Transverse colon (tissue), 4 donors: Measurements from ENCODE around the gene EIF1.

Experiments used
- POLR2AphosphoS5 ChIP-seq, 3 donors: sonication (generic); formaldehyde crosslinking; IDR thresholded peaks; one replicate each; pipeline ENCODE4 v1.6.1; 2016; ENCODE audit warnings: antibody characterized with exemption in 3 of 3
- TF ChIP-seq, protein P1 (sequence below), 5 experiments: fragments of 200-600 bp in 3 of 5; fragments of 450-650 bp in 2 of 5; sonication (generic) in 3 of 5; IDR thresholded peaks; 1 replicate in 2 of 5; 2 replicates in 3 of 5; pipeline ENCODE4 v1.5.1; 2016 to 2017; ENCODE audit warnings: antibody characterized with exemption in 5 of 5, inconsistent platforms in 3 of 5, mild to moderate bottlenecking in 2 of 5, moderate library complexity in 1 of 5

GRCh38 chr17:41734139-41734948, 45.7 kb downstream of the EIF1 start, which contains the start of gene HAP1:
- TF ChIP-seq, protein P1, sequence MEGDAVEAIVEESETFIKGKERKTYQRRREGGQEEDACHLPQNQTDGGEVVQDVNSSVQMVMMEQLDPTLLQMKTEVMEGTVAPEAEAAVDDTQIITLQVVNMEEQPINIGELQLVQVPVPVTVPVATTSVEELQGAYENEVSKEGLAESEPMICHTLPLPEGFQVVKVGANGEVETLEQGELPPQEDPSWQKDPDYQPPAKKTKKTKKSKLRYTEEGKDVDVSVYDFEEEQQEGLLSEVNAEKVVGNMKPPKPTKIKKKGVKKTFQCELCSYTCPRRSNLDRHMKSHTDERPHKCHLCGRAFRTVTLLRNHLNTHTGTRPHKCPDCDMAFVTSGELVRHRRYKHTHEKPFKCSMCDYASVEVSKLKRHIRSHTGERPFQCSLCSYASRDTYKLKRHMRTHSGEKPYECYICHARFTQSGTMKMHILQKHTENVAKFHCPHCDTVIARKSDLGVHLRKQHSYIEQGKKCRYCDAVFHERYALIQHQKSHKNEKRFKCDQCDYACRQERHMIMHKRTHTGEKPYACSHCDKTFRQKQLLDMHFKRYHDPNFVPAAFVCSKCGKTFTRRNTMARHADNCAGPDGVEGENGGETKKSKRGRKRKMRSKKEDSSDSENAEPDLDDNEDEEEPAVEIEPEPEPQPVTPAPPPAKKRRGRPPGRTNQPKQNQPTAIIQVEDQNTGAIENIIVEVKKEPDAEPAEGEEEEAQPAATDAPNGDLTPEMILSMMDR (IDR thresholded peaks at IDR 0.05), result no peak
- peak; percentile 26 to 42 (median 33) for TF ChIP-seq POLR2AphosphoS5 (IDR thresholded peaks at IDR 0.05)
